ENCODE measurements around the gene TFAP2C. TPM values are rescaled to one million over a fixed set of nuclear protein-coding genes. Genes with fewer than 3 reads are reported as not detected.
"Not testable (repeated sequence)": the region's sequence is repeated elsewhere in the genome, so short reads cannot be mapped to it uniquely, and the experiment has no call there.

Gene TFAP2C
- total RNA-seq, 1 experiment from 2014 or later, result 23.7 TPM

DNA sequence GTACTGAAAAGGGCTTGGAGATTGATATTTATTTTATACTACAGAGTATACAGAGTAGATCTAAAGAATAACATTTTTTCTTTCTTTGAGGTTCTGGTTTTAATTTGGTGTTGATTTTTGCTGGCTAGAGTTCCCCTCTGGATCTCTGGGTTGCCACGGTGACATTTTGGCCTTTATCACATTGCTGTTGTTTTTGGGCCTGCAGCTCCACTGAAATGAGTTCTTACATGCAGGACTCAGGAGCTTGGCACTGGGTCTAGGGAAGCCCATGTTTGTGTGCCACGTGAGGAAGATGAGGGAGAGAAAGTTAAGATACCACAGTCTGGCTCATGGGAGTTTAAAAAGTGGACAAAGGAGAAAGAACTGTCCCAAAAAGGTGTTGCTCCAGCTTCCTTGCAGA lies 7.4 kb upstream of the TFAP2C start:
- H3K9me3 Mint-ChIP-seq, result no peaks in the 10 kb centered on the region
- ChIA-PET CTCF (interaction anchor here (0.7 kb wide), 1 partner anchor 352 kb away, joined by 3 read pairs; no protein-coding TSS in a partner anchor), POLR2A (no interaction called here)
- H3K4me3 Mint-ChIP-seq, result no peak overlapping the region
- DNase-seq (ENCODE audit: low spot score) (no peak), ATAC-seq (no peak)
- no peak overlapping the region; the same call in 1 of the 2 replicates for H3K27ac Mint-ChIP-seq
- peaks cover 33% of the 10 kb centered on the region for H3K4me1 Mint-ChIP-seq
- peaks cover 26% of the 10 kb centered on the region for H3K27me3 Mint-ChIP-seq (ENCODE audit: low read depth)
- H3K36me3 Mint-ChIP-seq, result no peaks in the 10 kb centered on the region
- TF ChIP-seq MXD4 (CRISPR knock-in tag; IDR thresholded peaks at IDR 0.05; ENCODE audit: borderline replicate concordance), result no peak
- TF ChIP-seq, protein P1, sequence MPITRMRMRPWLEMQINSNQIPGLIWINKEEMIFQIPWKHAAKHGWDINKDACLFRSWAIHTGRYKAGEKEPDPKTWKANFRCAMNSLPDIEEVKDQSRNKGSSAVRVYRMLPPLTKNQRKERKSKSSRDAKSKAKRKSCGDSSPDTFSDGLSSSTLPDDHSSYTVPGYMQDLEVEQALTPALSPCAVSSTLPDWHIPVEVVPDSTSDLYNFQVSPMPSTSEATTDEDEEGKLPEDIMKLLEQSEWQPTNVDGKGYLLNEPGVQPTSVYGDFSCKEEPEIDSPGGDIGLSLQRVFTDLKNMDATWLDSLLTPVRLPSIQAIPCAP (CRISPR knock-in tag; IDR thresholded peaks at IDR 0.05), result no peak
- no peak for TF ChIP-seq PRRX2 (CRISPR knock-in tag; IDR thresholded peaks at IDR 0.05)
- TF ChIP-seq, protein P2, sequence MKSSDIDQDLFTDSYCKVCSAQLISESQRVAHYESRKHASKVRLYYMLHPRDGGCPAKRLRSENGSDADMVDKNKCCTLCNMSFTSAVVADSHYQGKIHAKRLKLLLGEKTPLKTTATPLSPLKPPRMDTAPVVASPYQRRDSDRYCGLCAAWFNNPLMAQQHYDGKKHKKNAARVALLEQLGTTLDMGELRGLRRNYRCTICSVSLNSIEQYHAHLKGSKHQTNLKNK (CRISPR knock-in tag; IDR thresholded peaks at IDR 0.05), result no peak
- TF ChIP-seq CREB1 (CRISPR knock-in tag; IDR thresholded peaks at IDR 0.05), result no peak
- no peak for TF ChIP-seq NR3C1 (CRISPR knock-in tag; conservative IDR thresholded peaks at IDR 0.05; ENCODE audit: low read depth)

DNA sequence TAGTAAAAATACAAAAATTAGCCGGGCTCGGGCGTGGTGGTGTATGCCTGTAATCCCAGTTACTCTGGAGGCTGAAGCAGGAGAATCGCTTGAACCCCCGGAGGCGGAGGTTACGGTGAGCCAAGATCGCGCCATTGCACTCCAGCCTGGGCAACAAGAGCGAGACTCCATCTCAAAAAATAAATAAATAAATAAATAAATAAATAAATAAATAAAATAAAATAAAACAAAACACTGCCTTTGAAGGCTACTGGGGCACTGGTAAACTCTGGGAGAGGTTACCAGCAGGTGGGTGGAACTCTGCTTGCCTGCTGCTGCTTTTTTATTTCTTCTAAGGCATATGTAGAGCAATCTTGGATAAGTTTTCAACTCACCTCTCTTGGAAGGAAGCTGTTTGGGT lies 5.2 kb upstream of the TFAP2C start:
- Mint-ChIP-seq H3K4me1 (peaks cover 37% of the 10 kb centered on the region), H3K4me3 (peak overlapping the region; percentile 83), H3K27me3 (ENCODE audit: low read depth) (peaks cover 45% of the 10 kb centered on the region)
- DNase-seq (ENCODE audit: low spot score); POLR2A ChIA-PET; H3K9me3 Mint-ChIP-seq; H3K27ac Mint-ChIP-seq; ATAC-seq; H3K36me3 Mint-ChIP-seq: not testable (repeated sequence)
- peak; percentile 50; the same call in 1 of the 2 replicates for TF ChIP-seq HMGA2 (CRISPR knock-in tag; IDR thresholded peaks at IDR 0.05)
- CTCF ChIA-PET, result interaction anchor here (1.3 to 1.8 kb wide), 4 partner anchors 13 to 437 kb away, joined by 5 to 10 read pairs (median 6); no protein-coding TSS in a partner anchor

DNA sequence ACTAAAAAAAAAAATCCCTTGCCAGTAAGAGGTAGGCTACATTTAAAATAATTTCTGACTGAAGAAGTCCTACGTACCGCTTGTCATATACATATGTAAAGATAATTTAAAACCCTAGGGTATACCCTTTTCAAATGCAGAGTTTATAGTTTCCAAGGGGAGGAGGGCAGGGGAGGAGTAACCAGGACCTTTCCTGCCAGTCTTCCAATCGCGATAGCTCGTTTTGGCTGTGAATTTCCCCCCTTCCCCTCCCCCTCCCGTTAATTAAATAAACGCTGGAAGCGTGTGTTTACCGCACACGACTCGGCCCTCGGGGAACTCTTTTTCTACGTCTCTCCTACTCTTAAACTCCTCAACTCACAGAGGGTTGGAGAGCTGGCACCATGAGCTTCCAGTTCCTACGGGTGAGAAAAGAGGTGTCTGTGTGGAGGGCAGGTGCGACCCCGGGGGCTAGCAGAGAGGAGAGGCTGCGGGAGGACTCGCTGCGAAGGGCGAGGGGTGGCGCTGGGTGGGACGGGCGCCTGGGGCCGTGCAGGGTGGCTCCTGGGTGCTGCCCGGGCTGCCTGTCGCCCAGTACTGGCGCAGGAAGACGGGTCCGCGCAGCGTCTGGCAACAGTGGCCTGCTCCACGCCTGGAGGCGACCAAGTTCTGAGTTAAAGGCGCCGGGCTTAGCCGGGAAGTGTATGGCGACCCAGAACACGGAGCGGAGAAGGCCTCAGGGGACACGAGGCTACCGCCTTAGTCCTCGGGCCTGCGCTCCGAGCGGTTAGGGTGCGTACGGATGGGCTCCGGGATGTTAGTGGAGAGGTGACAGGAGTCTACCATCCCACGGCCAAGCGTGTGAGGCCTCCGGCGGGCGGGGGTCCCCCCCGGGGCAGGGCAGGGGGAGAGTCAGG lies 4.1 kb upstream of the TFAP2C start:
- Mint-ChIP-seq H3K4me1 (peaks cover 37% of the 10 kb centered on the region), H3K27ac (no peak overlapping the region; the same call in 1 of the 2 replicates), H3K9me3 (no peaks in the 10 kb centered on the region), H3K4me3 (peak overlapping the region; percentile 83), H3K27me3 (ENCODE audit: low read depth) (peaks cover 48% of the 10 kb centered on the region), H3K36me3 (no peaks in the 10 kb centered on the region)
- DNase-seq (ENCODE audit: low spot score), result peak; percentile 42
- CTCF ChIA-PET, result interaction anchor here (0.8 to 1.8 kb wide), 6 partner anchors 12 to 436 kb away, joined by 3 to 10 read pairs (median 6); no protein-coding TSS in a partner anchor
- peak; percentile 31 for ATAC-seq
- POLR2A ChIA-PET, result interaction anchor here (1.0 kb wide), 1 partner anchor 245 kb away, joined by 8 read pairs; no protein-coding TSS in a partner anchor
- TF ChIP-seq, protein P3, sequence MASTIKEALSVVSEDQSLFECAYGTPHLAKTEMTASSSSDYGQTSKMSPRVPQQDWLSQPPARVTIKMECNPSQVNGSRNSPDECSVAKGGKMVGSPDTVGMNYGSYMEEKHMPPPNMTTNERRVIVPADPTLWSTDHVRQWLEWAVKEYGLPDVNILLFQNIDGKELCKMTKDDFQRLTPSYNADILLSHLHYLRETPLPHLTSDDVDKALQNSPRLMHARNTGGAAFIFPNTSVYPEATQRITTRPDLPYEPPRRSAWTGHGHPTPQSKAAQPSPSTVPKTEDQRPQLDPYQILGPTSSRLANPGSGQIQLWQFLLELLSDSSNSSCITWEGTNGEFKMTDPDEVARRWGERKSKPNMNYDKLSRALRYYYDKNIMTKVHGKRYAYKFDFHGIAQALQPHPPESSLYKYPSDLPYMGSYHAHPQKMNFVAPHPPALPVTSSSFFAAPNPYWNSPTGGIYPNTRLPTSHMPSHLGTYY (CRISPR knock-in tag; IDR thresholded peaks at IDR 0.05), result no peak
- peak; percentile 66; the same call in 1 of the 2 replicates for TF ChIP-seq FOXP1 (CRISPR knock-in tag; IDR thresholded peaks at IDR 0.05; ENCODE audit: borderline replicate concordance)
- 0 out of 2 replicates have a peak, but pooled peaks have one; percentile 48 for TF ChIP-seq ZNF232 (CRISPR knock-in tag; IDR thresholded peaks at IDR 0.05)
- TF ChIP-seq, protein P4, sequence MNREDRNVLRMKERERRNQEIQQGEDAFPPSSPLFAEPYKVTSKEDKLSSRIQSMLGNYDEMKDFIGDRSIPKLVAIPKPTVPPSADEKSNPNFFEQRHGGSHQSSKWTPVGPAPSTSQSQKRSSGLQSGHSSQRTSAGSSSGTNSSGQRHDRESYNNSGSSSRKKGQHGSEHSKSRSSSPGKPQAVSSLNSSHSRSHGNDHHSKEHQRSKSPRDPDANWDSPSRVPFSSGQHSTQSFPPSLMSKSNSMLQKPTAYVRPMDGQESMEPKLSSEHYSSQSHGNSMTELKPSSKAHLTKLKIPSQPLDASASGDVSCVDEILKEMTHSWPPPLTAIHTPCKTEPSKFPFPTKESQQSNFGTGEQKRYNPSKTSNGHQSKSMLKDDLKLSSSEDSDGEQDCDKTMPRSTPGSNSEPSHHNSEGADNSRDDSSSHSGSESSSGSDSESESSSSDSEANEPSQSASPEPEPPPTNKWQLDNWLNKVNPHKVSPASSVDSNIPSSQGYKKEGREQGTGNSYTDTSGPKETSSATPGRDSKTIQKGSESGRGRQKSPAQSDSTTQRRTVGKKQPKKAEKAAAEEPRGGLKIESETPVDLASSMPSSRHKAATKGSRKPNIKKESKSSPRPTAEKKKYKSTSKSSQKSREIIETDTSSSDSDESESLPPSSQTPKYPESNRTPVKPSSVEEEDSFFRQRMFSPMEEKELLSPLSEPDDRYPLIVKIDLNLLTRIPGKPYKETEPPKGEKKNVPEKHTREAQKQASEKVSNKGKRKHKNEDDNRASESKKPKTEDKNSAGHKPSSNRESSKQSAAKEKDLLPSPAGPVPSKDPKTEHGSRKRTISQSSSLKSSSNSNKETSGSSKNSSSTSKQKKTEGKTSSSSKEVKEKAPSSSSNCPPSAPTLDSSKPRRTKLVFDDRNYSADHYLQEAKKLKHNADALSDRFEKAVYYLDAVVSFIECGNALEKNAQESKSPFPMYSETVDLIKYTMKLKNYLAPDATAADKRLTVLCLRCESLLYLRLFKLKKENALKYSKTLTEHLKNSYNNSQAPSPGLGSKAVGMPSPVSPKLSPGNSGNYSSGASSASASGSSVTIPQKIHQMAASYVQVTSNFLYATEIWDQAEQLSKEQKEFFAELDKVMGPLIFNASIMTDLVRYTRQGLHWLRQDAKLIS (CRISPR knock-in tag; IDR thresholded peaks at IDR 0.05; ENCODE audit: borderline replicate concordance), result no peak
- TF ChIP-seq, protein P5, sequence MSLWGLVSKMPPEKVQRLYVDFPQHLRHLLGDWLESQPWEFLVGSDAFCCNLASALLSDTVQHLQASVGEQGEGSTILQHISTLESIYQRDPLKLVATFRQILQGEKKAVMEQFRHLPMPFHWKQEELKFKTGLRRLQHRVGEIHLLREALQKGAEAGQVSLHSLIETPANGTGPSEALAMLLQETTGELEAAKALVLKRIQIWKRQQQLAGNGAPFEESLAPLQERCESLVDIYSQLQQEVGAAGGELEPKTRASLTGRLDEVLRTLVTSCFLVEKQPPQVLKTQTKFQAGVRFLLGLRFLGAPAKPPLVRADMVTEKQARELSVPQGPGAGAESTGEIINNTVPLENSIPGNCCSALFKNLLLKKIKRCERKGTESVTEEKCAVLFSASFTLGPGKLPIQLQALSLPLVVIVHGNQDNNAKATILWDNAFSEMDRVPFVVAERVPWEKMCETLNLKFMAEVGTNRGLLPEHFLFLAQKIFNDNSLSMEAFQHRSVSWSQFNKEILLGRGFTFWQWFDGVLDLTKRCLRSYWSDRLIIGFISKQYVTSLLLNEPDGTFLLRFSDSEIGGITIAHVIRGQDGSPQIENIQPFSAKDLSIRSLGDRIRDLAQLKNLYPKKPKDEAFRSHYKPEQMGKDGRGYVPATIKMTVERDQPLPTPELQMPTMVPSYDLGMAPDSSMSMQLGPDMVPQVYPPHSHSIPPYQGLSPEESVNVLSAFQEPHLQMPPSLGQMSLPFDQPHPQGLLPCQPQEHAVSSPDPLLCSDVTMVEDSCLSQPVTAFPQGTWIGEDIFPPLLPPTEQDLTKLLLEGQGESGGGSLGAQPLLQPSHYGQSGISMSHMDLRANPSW (CRISPR knock-in tag; conservative IDR thresholded peaks at IDR 0.05; ENCODE audit: low read depth), result no peak
- TF ChIP-seq, protein P6, sequence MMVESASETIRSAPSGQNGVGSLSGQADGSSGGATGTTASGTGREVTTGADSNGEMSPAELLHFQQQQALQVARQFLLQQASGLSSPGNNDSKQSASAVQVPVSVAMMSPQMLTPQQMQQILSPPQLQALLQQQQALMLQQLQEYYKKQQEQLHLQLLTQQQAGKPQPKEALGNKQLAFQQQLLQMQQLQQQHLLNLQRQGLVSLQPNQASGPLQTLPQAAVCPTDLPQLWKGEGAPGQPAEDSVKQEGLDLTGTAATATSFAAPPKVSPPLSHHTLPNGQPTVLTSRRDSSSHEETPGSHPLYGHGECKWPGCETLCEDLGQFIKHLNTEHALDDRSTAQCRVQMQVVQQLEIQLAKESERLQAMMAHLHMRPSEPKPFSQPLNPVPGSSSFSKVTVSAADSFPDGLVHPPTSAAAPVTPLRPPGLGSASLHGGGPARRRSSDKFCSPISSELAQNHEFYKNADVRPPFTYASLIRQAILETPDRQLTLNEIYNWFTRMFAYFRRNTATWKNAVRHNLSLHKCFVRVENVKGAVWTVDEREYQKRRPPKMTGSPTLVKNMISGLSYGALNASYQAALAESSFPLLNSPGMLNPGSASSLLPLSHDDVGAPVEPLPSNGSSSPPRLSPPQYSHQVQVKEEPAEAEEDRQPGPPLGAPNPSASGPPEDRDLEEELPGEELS (CRISPR knock-in tag; IDR thresholded peaks at IDR 0.05), result peak; percentile 65; the same call in 1 of the 2 replicates
- no peak for TF ChIP-seq ZNF423 (CRISPR knock-in tag; IDR thresholded peaks at IDR 0.05)
- no peak for TF ChIP-seq NR2C2 (CRISPR knock-in tag; IDR thresholded peaks at IDR 0.05)
- peak; percentile 100 for TF ChIP-seq ZNF121 (CRISPR knock-in tag; IDR thresholded peaks at IDR 0.05)
- TF ChIP-seq, protein P7, sequence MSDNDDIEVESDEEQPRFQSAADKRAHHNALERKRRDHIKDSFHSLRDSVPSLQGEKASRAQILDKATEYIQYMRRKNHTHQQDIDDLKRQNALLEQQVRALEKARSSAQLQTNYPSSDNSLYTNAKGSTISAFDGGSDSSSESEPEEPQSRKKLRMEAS (CRISPR knock-in tag; IDR thresholded peaks at IDR 0.05), result 0 out of 2 replicates have a peak, but pooled peaks have one; percentile 20
